ENCODE data around the gene CNIH3.

Gene CNIH3

DNA sequence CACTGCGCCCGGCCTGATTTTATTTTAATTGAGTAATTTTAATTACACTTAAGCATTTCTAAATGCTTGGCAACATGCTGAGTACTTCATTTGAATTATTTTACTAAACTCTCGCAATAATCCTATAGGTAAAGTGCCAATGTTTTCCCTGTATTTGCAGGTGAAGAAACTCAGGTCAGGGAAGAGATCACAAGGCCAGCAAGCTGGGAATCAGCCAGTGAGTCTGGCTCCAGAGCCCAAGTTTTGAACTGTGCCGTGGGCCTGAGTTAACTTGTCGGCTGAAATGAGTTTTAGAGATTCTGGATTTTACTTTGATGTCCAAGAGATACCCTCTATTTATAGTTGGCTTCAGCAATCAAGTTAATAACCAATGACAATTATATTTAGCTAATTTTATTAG is 141.4 kb downstream of the CNIH3 start:
- no peaks in the 10 kb centered on the region for H4K20me1 ChIP-seq
- TF ChIP-seq Cebpa-rat (IDR thresholded peaks at IDR 0.05), result no peak
- no peak overlapping the region for H3K27ac ChIP-seq
- H3K36me3 ChIP-seq, result no peaks in the 10 kb centered on the region
- no peak overlapping the region for H3K4me3 ChIP-seq
- H3K27me3 ChIP-seq, result no peaks in the 10 kb centered on the region
- H3K9me3 ChIP-seq (replicated peaks in 1 of 11), result peaks cover 6 to 20% (median 13%) of the 10 kb centered on the region in 11 experiments; a peak in 19 of 22 replicates
- H3K4me2 ChIP-seq, result no peak overlapping the region
- H3K9ac ChIP-seq, result no peak overlapping the region
- peaks cover 0 to 12% (median 3%) of the 10 kb centered on the region in 10 experiments; a peak in 11 of 20 replicates for H3K4me1 ChIP-seq

- Histone ChIP-seq H3K9me3 (replicated peaks in 1 of 11) (peaks cover 6 to 20% (median 13%) of the 10 kb centered on the region in 11 experiments; a peak in 19 of 22 replicates), H4K20me1 (no peaks in the 10 kb centered on the region), H3K36me3 (no peaks in the 10 kb centered on the region), H3K27me3 (no peaks in the 10 kb centered on the region), H3K27ac (no peak overlapping the region), H3K4me2 (no peak overlapping the region), H3K9ac (no peak overlapping the region), H3K4me1 (peaks cover 0 to 12% (median 0%) of the 10 kb centered on the region in 10 experiments; a peak in 2 of 20 replicates), H3K4me3 (no peak overlapping the region)
- TF ChIP-seq Cebpa-rat (IDR thresholded peaks at IDR 0.05), result no peak
These were observed 143.0 kb downstream of the CNIH3 start for GRCh38 chr1:224759135-224759534.

DNA sequence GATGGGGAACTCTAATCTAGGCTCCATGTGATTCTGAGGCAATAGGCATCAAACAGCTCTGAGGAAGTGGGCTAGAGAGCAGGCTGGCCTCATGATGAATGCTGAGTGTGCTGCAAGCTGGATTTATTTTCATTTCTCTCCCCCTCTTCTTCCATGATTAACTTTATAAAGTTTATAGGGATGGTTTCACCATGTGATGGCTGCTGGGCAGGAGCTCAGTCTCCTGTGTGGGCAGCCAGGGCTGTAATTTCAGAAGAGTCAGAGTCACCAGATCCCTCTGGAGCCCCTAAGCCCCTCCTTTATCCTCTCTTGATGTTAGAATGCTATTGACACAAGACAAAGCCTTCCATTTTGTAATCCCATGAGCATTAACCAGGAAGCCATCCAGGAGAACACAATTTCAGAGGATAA is 143.6 kb downstream of the CNIH3 start:
- H3K27ac ChIP-seq, result no peak overlapping the region
- no peak overlapping the region for H3K4me3 ChIP-seq
- peaks cover 6 to 20% (median 13%) of the 10 kb centered on the region in 11 experiments; a peak in 19 of 22 replicates for H3K9me3 ChIP-seq (replicated peaks in 1 of 11)
- no peak overlapping the region for H3K9ac ChIP-seq
- TF ChIP-seq Cebpa-rat (IDR thresholded peaks at IDR 0.05), result no peak
- no peaks in the 10 kb centered on the region for H4K20me1 ChIP-seq
- peaks cover 0 to 12% (median 0%) of the 10 kb centered on the region in 10 experiments; a peak in 2 of 20 replicates for H3K4me1 ChIP-seq
- H3K27me3 ChIP-seq, result no peaks in the 10 kb centered on the region
- peak overlapping the region in 2 of 11 experiments; percentile 9 to 32; a peak in 1 of 22 replicates for H3K4me2 ChIP-seq
- H3K36me3 ChIP-seq, result no peaks in the 10 kb centered on the region

DNA sequence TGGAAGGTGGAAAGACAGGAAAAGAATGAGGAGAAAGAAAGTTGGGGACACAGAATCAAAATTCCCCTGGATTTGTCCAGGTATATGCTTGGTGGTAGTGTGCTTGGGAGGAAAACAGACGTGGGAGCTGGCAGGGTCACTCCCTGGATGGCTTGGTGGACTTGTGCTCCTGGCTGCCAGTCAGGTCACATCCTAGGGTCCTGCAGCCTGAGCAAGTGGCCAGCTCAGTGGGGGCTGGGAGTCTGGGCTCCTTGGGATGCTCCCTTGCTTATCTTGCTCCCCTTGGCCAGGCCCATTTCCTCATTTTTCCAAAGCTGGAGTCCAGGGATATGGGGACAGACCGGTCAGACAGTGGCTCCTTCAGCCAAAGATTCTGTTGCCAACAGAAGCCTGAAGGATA is 144.0 kb downstream of the CNIH3 start:
- Histone ChIP-seq H3K9ac (no peak overlapping the region), H3K4me2 (peak overlapping the region in 1 of 11 experiments; percentile 9; a peak in 1 of 22 replicates), H3K4me1 (peaks cover 0 to 12% (median 0%) of the 10 kb centered on the region in 10 experiments; a peak in 2 of 20 replicates), H3K36me3 (no peaks in the 10 kb centered on the region), H3K9me3 (replicated peaks in 1 of 11) (peaks cover 6 to 20% (median 13%) of the 10 kb centered on the region in 11 experiments; a peak in 19 of 22 replicates), H3K4me3 (no peak overlapping the region), H4K20me1 (no peaks in the 10 kb centered on the region), H3K27me3 (no peaks in the 10 kb centered on the region), H3K27ac (no peak overlapping the region)
- no peak for TF ChIP-seq Cebpa-rat (IDR thresholded peaks at IDR 0.05)

GRCh38 chr1:224761245-224761644 is 145.1 kb downstream of the CNIH3 start:
- no peak for TF ChIP-seq Cebpa-rat (IDR thresholded peaks at IDR 0.05)
- Histone ChIP-seq H4K20me1 (no peaks in the 10 kb centered on the region), H3K9me3 (replicated peaks in 1 of 11) (peaks cover 6 to 20% (median 13%) of the 10 kb centered on the region in 11 experiments; a peak in 19 of 22 replicates), H3K36me3 (no peaks in the 10 kb centered on the region), H3K27ac (no peak overlapping the region), H3K4me3 (no peak overlapping the region), H3K4me2 (no peak overlapping the region), H3K4me1 (peaks cover 0 to 12% (median 0%) of the 10 kb centered on the region in 10 experiments; a peak in 2 of 20 replicates), H3K27me3 (no peaks in the 10 kb centered on the region), H3K9ac (no peak overlapping the region)

DNA sequence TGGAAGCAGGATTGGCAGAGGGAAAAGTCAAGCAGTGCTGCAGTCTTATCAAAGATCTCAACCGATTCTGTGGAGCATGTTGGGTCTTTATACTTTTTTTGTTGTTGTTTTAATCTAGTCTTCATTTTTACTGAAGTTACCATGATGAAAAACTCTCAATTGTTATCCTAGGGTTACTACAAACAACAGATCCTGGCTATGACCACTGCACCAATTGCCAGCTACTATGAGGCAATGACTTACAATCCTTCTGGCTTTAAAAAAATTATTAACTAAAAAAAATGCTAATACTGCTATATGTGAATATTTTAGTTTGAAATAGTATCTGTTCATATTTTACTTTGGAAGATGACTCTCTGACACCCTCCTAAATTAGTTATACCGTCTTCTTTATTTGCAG is 145.9 kb downstream of the CNIH3 start:
- Histone ChIP-seq H3K4me3 (no peak overlapping the region), H3K9me3 (replicated peaks in 1 of 11) (peaks cover 6 to 20% (median 13%) of the 10 kb centered on the region in 11 experiments; a peak in 19 of 22 replicates), H4K20me1 (no peaks in the 10 kb centered on the region), H3K36me3 (no peaks in the 10 kb centered on the region), H3K4me1 (peaks cover 0 to 12% (median 0%) of the 10 kb centered on the region in 10 experiments; a peak in 2 of 20 replicates), H3K27ac (no peak overlapping the region), H3K27me3 (no peaks in the 10 kb centered on the region), H3K4me2 (no peak overlapping the region), H3K9ac (no peak overlapping the region)
- no peak for TF ChIP-seq Cebpa-rat (IDR thresholded peaks at IDR 0.05)

- Histone ChIP-seq H3K27ac (no peak overlapping the region), H3K4me3 (no peak overlapping the region), H3K36me3 (no peaks in the 10 kb centered on the region), H3K4me1 (peaks cover 0 to 12% (median 0%) of the 10 kb centered on the region in 10 experiments; a peak in 2 of 20 replicates), H3K9ac (no peak overlapping the region), H3K9me3 (replicated peaks in 1 of 11) (peaks cover 6 to 20% (median 13%) of the 10 kb centered on the region in 11 experiments; a peak in 19 of 22 replicates), H3K4me2 (no peak overlapping the region), H4K20me1 (no peaks in the 10 kb centered on the region), H3K27me3 (no peaks in the 10 kb centered on the region)
- no peak for TF ChIP-seq Cebpa-rat (IDR thresholded peaks at IDR 0.05)
These were observed 146.6 kb downstream of the CNIH3 start for GRCh38 chr1:224762701-224763100.

- H4K20me1 ChIP-seq, result no peaks in the 10 kb centered on the region
- no peaks in the 10 kb centered on the region for H3K36me3 ChIP-seq
- H3K9ac ChIP-seq, result no peak overlapping the region
- H3K9me3 ChIP-seq (replicated peaks in 1 of 11), result peaks cover 6 to 20% (median 13%) of the 10 kb centered on the region in 11 experiments; a peak in 19 of 22 replicates
- H3K27me3 ChIP-seq, result no peaks in the 10 kb centered on the region
- peaks cover 0 to 12% (median 0%) of the 10 kb centered on the region in 10 experiments; a peak in 2 of 20 replicates for H3K4me1 ChIP-seq
- TF ChIP-seq Cebpa-rat (IDR thresholded peaks at IDR 0.05), result no peak
- no peak overlapping the region; a peak in 1 of 22 replicates for H3K4me2 ChIP-seq
- H3K4me3 ChIP-seq, result no peak overlapping the region
- no peak overlapping the region for H3K27ac ChIP-seq
These were observed 147.1 kb downstream of the CNIH3 start for GRCh38 chr1:224763126-224763775.

- TF ChIP-seq Cebpa-rat (IDR thresholded peaks at IDR 0.05), result no peak
- no peaks in the 10 kb centered on the region for H3K9me3 ChIP-seq (replicated peaks in 1 of 11)
- no peak overlapping the region for H3K27ac ChIP-seq
These were observed 150.1 kb downstream of the CNIH3 start for GRCh38 chr1:224766266-224766665.

More at GRCh38 chr1:224766266-224766665, 150.1 kb downstream of the CNIH3 start:
- H3K4me1 ChIP-seq, result peaks cover 0 to 17% (median 0%) of the 10 kb centered on the region in 10 experiments; a peak in 3 of 20 replicates
- H3K9ac ChIP-seq, result no peak overlapping the region
- H3K4me2 ChIP-seq, result no peak overlapping the region
- H3K4me3 ChIP-seq, result no peak overlapping the region
- H4K20me1 ChIP-seq, result no peaks in the 10 kb centered on the region
- H3K27me3 ChIP-seq, result no peaks in the 10 kb centered on the region
- no peaks in the 10 kb centered on the region for H3K36me3 ChIP-seq

All from BLaER1 treated with 17β-estradiol and CSF1 and Interleukin-3, amounts not matched to agents 10 nM and 100 nM (cell line).